ENCODE results near the gene CDK16. TPM values are rescaled to one million over a fixed set of nuclear protein-coding genes. Genes with fewer than 3 reads are reported as not detected.
A peak's percentile ranks its signal among the peaks of the same experiment; 100 is the strongest.

Gene CDK16
- total and polyA plus RNA-seq, 4 donors: 76.6 to 216 (median 139) TPM

- DNase-seq (ENCODE audit: low read depth in 4 of 6, low spot score in 6 of 6): no peak
- H3K36me3 ChIP-seq (ENCODE audit: control insufficient read depth, insufficient read depth, low read length): no peaks in the 10 kb centered on the region
- H3K4me3 ChIP-seq (ENCODE audit: low read depth, low read length): no peak overlapping the region
- H3K27me3 ChIP-seq (ENCODE audit: control insufficient read depth, insufficient read depth, low read length): peaks cover 11% of the 10 kb centered on the region
- no peaks in the 10 kb centered on the region for H3K9me3 ChIP-seq (ENCODE audit: control insufficient read depth, insufficient read depth, low read length)
- peaks cover 3% of the 10 kb centered on the region for H3K4me1 ChIP-seq (ENCODE audit: control insufficient read depth, insufficient read depth, low read length)
- 57% methylated on average over 7 of the region's 7 CpGs for WGBS (ENCODE audit: insufficient coverage)
- H3K27ac ChIP-seq (ENCODE audit: low read depth, low read length): no peak overlapping the region
These were observed 48.2 kb downstream of the CDK16 start for GRCh38 chrX:47266643-47267042.

DNA sequence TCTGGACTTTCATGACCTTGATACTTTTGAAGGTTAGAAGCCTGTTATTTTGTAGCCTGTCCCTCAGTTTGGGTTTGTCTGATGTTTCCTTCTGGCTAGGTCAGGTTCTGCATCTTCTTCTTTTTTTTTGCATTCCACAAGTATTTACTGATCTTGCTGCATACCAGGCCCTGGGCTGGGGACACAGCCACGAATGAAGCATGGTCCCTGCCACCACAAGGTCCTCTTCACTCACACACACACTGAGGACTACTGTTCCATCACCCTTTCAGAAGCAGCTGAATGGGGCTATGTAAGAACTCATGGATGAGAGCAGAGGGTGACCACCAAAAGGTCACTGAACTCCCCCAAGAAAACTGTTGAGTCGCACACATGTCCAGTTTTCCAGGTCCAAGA lies 53.5 kb downstream of the CDK16 start:
- no peaks in the 10 kb centered on the region for H3K4me1 ChIP-seq (ENCODE audit: control insufficient read depth, insufficient read depth, low read length)
- H3K27ac ChIP-seq (ENCODE audit: low read depth, low read length): no peak overlapping the region
- no peaks in the 10 kb centered on the region for H3K36me3 ChIP-seq (ENCODE audit: control insufficient read depth, insufficient read depth, low read length)
- no CpG with 5 or more reads among the region's 2 CpGs for WGBS (ENCODE audit: insufficient coverage)
- no peak for DNase-seq (ENCODE audit: low read depth in 4 of 6, low spot score in 6 of 6)
- H3K27me3 ChIP-seq (ENCODE audit: control insufficient read depth, insufficient read depth, low read length): peaks cover 3% of the 10 kb centered on the region
- H3K4me3 ChIP-seq (ENCODE audit: low read depth, low read length): no peak overlapping the region
- no peaks in the 10 kb centered on the region for H3K9me3 ChIP-seq (ENCODE audit: control insufficient read depth, insufficient read depth, low read length)

- Histone ChIP-seq H3K4me3 (ENCODE audit: low read depth, low read length) (no peak overlapping the region), H3K27me3 (ENCODE audit: control insufficient read depth, insufficient read depth, low read length) (peaks cover 3% of the 10 kb centered on the region), H3K27ac (ENCODE audit: low read depth, low read length) (no peak overlapping the region), H3K4me1 (ENCODE audit: control insufficient read depth, insufficient read depth, low read length) (no peaks in the 10 kb centered on the region), H3K36me3 (ENCODE audit: control insufficient read depth, insufficient read depth, low read length) (no peaks in the 10 kb centered on the region), H3K9me3 (ENCODE audit: control insufficient read depth, insufficient read depth, low read length) (no peaks in the 10 kb centered on the region)
- 71% methylated on average over 7 of the region's 7 CpGs for WGBS (ENCODE audit: insufficient coverage)
- DNase-seq (ENCODE audit: low read depth in 4 of 6, low spot score in 6 of 6): no peak
These were observed 54.7 kb downstream of the CDK16 start for GRCh38 chrX:47273011-47273730.

- peak in 1 of 6 donors; percentile 16 for DNase-seq (ENCODE audit: low read depth in 4 of 6, low spot score in 6 of 6)
- no peaks in the 10 kb centered on the region for H3K9me3 ChIP-seq (ENCODE audit: control insufficient read depth, insufficient read depth, low read length)
- no peak overlapping the region for H3K4me3 ChIP-seq (ENCODE audit: low read depth, low read length)
- peaks cover 13% of the 10 kb centered on the region for H3K4me1 ChIP-seq (ENCODE audit: control insufficient read depth, insufficient read depth, low read length)
- WGBS (ENCODE audit: insufficient coverage): no CpG with 5 or more reads among the region's 2 CpGs
- H3K27ac ChIP-seq (ENCODE audit: low read depth, low read length): no peak overlapping the region
- H3K36me3 ChIP-seq (ENCODE audit: control insufficient read depth, insufficient read depth, low read length): no peaks in the 10 kb centered on the region
- H3K27me3 ChIP-seq (ENCODE audit: control insufficient read depth, insufficient read depth, low read length): peaks cover 7% of the 10 kb centered on the region
These were observed 60.2 kb downstream of the CDK16 start for GRCh38 chrX:47278691-47279090.

Other genes with a start within 250 kb of the CDK16 start
- gene RGN, start 140.2 kb upstream of the CDK16 start, total RNA-seq: 10 to 100 TPM; 10.2 to 15.3 TPM
- 10 to 100 TPM; 14.8 to 20.1 TPM for gene RGN, start 140.2 kb upstream of the CDK16 start, polyA plus RNA-seq (ENCODE audit: insufficient read length in 2 of 2)
- gene NDUFB11, start 74.0 kb upstream of the CDK16 start, total RNA-seq: 100 to 1,000 TPM in 1 of 2 donors, 10 to 100 TPM in 1; 60.7 to 109 TPM
- gene NDUFB11, start 74.0 kb upstream of the CDK16 start, polyA plus RNA-seq (ENCODE audit: insufficient read length in 2 of 2): 100 to 1,000 TPM; 131 to 139 TPM
- 10 to 100 TPM; 24.3 to 42.6 TPM for gene RBM10, start 73.5 kb upstream of the CDK16 start, total RNA-seq
- 10 to 100 TPM; 56.4 to 63.7 TPM for gene RBM10, start 73.5 kb upstream of the CDK16 start, polyA plus RNA-seq (ENCODE audit: insufficient read length in 2 of 2)
- 100 to 1,000 TPM; 115 to 156 TPM for gene UBA1, start 24.9 kb upstream of the CDK16 start, total RNA-seq
- gene UBA1, start 24.9 kb upstream of the CDK16 start, polyA plus RNA-seq (ENCODE audit: insufficient read length in 2 of 2): 100 to 1,000 TPM; 283 to 319 TPM
- 100 to 1,000 TPM in 1 of 2 donors, 10 to 100 TPM in 1; 75.4 to 157 TPM for gene USP11, start 14.3 kb downstream of the CDK16 start, total RNA-seq
- 100 to 1,000 TPM; 245 to 251 TPM for gene USP11, start 14.3 kb downstream of the CDK16 start, polyA plus RNA-seq (ENCODE audit: insufficient read length in 2 of 2)
- gene ZNF157, start 151.9 kb downstream of the CDK16 start, total RNA-seq: 1 to 10 TPM; 1.5 to 4.6 TPM
- 1 to 10 TPM; 2.6 to 3.1 TPM for gene ZNF157, start 151.9 kb downstream of the CDK16 start, polyA plus RNA-seq (ENCODE audit: insufficient read length in 2 of 2)